Right ventricle myocardium superior (tissue), 1 donor: ENCODE measurements around the gene SLC22A17. TPM values are rescaled to one million over a fixed set of nuclear protein-coding genes. Genes with fewer than 3 reads are reported as not detected.
A peak's percentile ranks its signal among the peaks of the same experiment; 100 is the strongest.
"Not testable (repeated sequence)": the region's sequence is repeated elsewhere in the genome, so short reads cannot be mapped to it uniquely, and the experiment has no call there.

Experiments
- ATAC-seq: fragments of 200-7000 bp; cut with Tn5 transposase; one replicate; pipeline ENCODE4 v1.9.1; 2020; ENCODE audit warnings: mild to moderate bottlenecking; ENCODE audit not compliant: poor library complexity
- DNase-seq: peaks from one replicate; pipeline ENCODE4 v3.0.0-alpha.2; 2020
- intact Hi-C: fragments of 100-400 bp; cut with DNase I; formaldehyde crosslinking; loops from one replicate; pipeline ENCODE4 v1.11.2; 2022
- total RNA-seq: library from RNA; stranded (reverse); fragmentation: NEBNext Ultra II Directional; extraction: Animal tissue kit (Norgen Biotek cat#: 25700); gene quantifications from one replicate; pipeline ENCODE4 v1.2.1, GENCODE V29; 2021
- donor health status: DM: no; HTN: yes; CAD: no; lungs with severe emphysema.

Gene SLC22A17
- total RNA-seq, 1 donor from 2014 or later, result 10.3 TPM

DNA sequence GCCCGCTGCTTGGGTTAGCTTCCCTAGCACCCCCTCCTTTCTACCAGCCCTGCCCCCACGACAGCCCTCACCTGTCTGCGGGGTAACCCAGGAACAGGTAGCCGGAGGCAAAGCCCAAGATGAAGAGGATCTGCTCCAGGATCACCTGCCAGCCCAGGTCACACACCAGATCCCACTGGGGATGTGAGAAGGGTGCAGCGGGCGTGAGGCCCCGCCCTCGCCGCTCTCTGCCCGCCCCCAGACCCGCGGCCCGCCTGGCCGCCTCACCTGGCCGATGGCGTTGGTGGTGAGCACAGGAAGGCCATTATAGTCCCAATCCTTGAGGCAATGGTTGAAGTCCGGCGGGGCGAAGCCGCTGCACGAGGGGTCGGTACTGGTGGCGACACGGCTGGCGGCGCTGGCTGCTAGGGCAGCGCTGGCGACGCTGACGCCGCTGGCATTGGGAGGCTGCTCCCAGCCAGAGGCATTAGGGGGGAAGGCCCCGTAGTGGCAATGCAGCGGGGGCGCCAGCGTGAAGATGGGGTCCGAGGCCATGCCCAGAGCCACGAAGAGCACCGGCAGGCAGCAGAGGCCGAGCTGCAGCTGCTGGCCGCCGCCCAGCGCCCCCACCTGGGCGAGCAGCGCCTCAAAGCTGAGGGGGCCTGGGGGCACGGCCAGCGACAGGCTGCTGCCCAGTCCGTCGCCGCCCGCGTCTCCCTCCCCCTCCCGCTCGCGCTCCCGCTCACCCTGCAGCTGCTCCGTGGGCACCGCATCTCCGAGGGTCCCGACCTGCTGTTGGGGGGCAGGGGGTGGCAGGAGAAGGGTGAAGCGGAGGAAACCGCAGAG lies 794 bp downstream of the SLC22A17 start:
- peak; percentile 45 for ATAC-seq
- intact Hi-C loops, result no loop called here
- DNase-seq, result no peak

DNA sequence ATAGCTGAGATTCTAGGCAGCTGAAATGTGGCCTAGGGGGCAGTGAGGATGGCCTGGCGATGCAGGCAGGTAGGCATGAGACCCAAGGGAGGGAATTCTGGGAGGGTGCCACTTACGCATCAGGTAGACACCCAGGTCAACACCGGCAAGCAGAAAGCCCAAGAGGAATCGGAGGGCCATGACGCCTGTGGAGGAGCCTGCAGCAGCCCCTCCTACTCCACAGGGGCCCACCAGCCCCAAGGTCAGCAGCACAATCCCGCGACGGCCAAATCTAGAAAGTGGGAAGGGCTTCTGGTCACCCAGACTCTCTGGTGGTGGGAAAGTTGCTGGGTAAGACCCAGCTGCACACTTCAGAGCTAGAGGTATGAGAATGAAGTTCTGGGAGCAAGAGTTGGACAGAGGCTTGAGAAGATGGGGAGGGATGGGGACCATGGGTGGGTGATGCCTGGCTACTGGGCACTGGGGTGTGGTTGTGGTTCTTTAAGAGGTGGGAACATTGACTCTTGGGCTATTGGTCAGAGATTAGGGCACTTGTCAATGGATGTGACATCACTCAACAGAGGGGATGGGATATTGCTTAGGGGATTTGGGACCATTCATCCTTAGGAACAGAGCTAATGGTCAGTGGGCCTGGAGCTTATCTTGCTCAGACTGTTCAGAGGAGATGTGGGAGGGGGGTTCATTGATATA lies 3.4 kb downstream of the SLC22A17 start:
- intact Hi-C loops, result no loop called here
- ATAC-seq (no peak), DNase-seq (no peak)

DNA sequence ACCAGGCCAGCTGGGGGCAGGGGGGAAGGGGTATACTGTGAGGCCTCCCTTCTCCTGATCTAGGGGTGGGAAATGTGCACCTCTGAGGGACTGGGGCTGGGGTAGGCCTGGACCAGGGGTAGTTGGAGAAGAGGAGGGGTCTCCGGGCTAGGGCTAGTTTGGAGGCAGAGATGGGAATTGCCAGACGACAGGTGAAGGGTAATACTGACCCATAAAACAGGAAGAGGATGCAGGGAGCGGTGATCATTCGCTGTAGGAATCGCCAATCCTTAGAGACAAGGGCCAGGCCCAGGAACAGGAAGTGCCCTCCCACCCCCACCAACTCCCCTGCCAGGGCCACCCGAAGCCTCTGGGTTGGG lies 4.4 kb downstream of the SLC22A17 start:
- ATAC-seq (no peak), DNase-seq (no peak)
- intact Hi-C loops, result no loop called here

GRCh38 chr14:23347406-23348296 lies 5.0 kb downstream of the SLC22A17 start:
- no peak for ATAC-seq
- DNase-seq, result no peak
- intact Hi-C loops, result no loop called here

GRCh38 chr14:23346693-23347405 lies 5.8 kb downstream of the SLC22A17 start:
- ATAC-seq (peak; percentile 42), DNase-seq (no peak)
- intact Hi-C loops, result no loop called here

DNA sequence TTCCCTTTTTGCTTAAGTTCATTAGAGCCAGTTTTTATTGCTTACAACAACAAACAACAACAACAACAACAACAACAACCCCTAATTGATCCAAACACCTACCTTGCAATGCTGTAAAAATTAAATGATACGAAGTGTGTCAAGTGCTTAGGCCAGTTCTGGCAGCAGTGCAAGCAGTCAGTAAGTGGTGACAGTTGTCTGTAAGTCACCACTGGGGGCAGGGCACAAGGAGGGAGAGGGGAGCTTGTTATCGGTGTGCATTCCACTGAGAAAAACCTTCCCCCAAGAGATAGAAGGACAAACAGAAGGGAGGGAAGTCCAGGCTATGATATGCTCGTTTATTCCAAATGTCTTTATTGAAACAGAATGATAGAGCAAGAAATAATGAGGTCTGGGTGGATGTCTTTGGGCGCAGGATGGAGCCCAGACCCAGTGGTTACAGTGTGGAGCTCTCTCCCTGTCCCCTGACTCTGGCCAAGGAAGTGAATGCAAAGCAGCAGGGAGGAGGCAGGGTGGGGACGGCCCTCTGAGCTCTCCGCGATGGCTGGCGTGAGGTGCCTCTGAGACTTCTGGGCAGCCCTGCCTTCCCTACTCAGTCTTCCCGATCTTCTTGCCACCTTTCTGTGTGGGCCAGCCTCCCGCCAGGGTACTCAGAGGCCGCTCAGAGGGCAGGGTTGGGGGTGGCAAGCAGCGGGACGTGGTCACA lies 6.5 kb downstream of the SLC22A17 start:
- intact Hi-C loops, result no loop called here
- ATAC-seq, result peak; percentile 74
- no peak for DNase-seq

GRCh38 chr14:23344481-23344880 lies 8.2 kb downstream of the SLC22A17 start:
- ATAC-seq (no peak), DNase-seq (no peak)
- intact Hi-C loops, result no loop called here

- no peak for DNase-seq
- no peak for ATAC-seq
- intact Hi-C loops, result no loop called here
Observed at GRCh38 chr14:23339506-23340268, 13.0 kb downstream of the SLC22A17 start.

DNA sequence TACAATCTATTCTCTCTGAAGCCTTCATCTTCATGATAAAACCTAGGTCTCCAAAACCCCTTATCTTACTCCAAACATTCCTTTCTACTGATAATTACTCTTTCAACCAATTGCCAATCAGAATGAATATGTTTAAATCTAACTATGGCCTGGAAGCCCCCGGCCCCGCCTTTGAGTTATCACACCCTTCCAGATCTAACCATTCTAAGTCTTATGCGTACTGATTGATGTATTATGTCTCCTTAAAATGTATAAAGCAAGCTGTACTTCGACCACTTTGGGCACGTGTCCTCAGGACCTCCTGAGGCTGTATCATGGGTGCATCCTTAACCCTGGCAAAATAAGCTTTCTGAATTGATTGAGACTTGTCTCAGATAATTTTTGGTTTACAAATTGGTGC lies 17.1 kb downstream of the SLC22A17 start:
- no peak for ATAC-seq
- no peak for DNase-seq
- intact Hi-C loops, result no loop called here

DNA sequence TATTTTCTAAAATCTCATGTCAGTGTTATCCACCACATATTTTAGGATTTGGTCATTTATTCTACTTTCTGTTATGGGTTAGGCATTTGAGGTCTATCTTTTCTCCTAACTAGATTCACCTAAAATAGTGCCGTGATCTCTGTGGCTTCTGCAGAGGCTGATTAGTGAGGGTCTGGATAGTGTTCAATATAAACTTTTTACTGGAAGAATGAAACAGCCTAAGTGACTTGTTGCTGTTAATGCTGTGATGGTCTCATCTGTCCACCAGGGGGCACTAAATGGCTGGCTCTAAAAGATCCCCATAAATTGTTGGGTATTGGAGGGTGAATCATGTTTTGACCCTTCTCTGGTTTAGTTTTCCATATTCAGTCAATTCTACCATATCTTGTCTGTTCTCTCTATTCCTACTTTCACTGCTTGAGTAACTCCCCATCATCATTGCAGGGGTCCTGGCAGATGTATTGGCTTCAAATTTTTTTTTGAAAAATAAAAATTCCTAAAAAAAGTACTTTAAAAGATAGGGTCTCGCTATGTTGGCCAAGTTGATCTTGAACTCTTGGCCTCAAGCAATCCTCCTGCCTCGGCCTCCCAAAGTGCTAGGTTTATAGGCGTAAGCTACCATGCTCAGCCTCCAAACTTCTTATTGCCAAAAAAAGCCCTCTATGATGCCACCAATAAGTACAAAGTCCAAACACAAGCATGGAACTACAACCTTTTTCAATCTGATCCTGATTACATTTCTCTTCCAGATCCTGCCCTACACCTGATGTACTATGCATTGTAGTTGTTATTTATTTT lies 24.5 kb downstream of the SLC22A17 start:
- ATAC-seq, result peak; percentile 84
- intact Hi-C loops, result loop anchor here (5.0 to 10.0 kb wide), 3 partner anchors 54 to 237 kb away; partner anchors contain the start of gene AP1G2
- DNase-seq, result no peak

DNA sequence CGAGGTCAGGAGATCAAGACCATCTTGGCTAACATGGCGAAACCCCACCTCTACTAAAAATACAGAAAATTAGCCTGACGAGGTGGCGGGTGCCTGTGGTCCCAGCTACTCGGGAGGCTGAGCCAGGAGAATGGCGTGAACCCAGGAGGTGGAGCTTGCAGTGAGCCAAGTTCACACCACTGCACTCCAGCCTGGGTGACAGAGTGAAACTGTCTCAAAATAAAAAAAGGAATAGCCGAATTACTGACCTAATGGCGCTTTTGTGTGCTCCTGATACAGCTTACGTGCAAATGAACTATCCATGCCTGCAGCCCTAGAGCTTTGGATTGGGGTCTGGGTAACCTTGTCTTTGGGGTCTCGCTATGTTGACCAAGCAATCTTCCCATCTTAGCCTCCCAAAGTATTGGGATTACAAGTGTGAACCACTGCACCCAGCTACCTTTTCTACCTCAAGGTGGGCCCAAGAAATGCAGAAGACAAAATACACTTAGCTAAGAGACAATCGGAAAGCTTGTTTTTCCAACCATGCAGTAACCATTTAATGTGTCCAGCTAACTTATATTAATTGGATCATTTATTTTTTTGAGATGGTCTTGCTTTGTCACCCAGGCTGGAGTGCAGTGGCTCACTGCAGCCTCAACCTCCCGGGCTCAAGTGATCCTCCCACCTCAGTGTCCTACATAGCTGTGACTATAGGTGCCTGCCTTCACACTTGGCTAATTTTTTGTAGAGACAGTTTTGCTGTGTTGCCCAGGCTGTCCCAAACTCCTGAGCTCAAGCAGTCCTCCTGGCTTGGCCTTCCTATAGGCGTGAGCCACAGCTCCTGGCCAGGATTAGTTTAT lies 26.0 kb downstream of the SLC22A17 start:
- no peak for DNase-seq
- no peak for ATAC-seq
- intact Hi-C loops, result loop anchor here (5.0 to 10.0 kb wide), 3 partner anchors 56 to 238 kb away; partner anchors contain the start of gene AP1G2

GRCh38 chr14:23325746-23326145 lies 26.9 kb downstream of the SLC22A17 start:
- not testable (repeated sequence) for DNase-seq, ATAC-seq
- intact Hi-C loops, result loop anchor here (5.0 to 10.0 kb wide), 3 partner anchors 57 to 239 kb away; partner anchors contain the start of gene AP1G2

- intact Hi-C loops, result loop anchor here (5.0 to 10.0 kb wide), 3 partner anchors 57 to 240 kb away; partner anchors contain the start of gene AP1G2
- no peak for DNase-seq
Observed at GRCh38 chr14:23324993-23325392, 27.7 kb downstream of the SLC22A17 start.

GRCh38 chr14:23324455-23324846 lies 28.2 kb downstream of the SLC22A17 start:
- DNase-seq, result no peak
- intact Hi-C loops, result loop anchor here (10.0 kb wide), 2 partner anchors 130 to 240 kb away; partner anchors contain the start of gene AP1G2
- ATAC-seq, result no peak

More at GRCh38 chr14:23324993-23325392, 27.7 kb downstream of the SLC22A17 start:
- no peak for ATAC-seq

- intact Hi-C loops, result loop anchor here (10.0 kb wide), 2 partner anchors 131 to 241 kb away; partner anchors contain the start of gene AP1G2
- ATAC-seq (no peak), DNase-seq (no peak)
Observed at GRCh38 chr14:23323838-23324454, 28.7 kb downstream of the SLC22A17 start.
